ENCODE data around the gene UQCC5. TPM values are rescaled to one million over a fixed set of nuclear protein-coding genes. Genes with fewer than 3 reads are reported as not detected.

The UQCC5 gene
- total RNA-seq, 1 experiment from 2014 or later, result 15.1 TPM

GRCh38 chr3:52507359-52507758, 29.0 kb upstream of the UQCC5 start:
- peak; percentile 22 for DNase-seq
- Mint-ChIP-seq H3K4me1 (ENCODE audit: low read depth, unreplicated experiment) (peaks cover 24% of the 10 kb centered on the region), H3K36me3 (ENCODE audit: insufficient read depth, unreplicated experiment) (peaks cover 6% of the 10 kb centered on the region), H3K27me3 (ENCODE audit: unreplicated experiment) (peaks cover 19% of the 10 kb centered on the region), H3K4me3 (ENCODE audit: low read depth, unreplicated experiment) (no peak overlapping the region), H3K27ac (ENCODE audit: unreplicated experiment) (no peak overlapping the region), H3K9me3 (ENCODE audit: low read depth, unreplicated experiment) (no peaks in the 10 kb centered on the region)
- no peak for TF ChIP-seq CTCF (IDR thresholded peaks at IDR 0.05; ENCODE audit: unreplicated experiment)
- CTCF ChIA-PET, result no interaction called here
- BruUV-seq (replicated peaks), result no TSS peak
- intact Hi-C loops (cut with micrococcal nuclease; ENCODE audit: unreplicated experiment), result no loop called here

- no peak for TF ChIP-seq CTCF (IDR thresholded peaks at IDR 0.05; ENCODE audit: unreplicated experiment)
- peaks cover 32% of the 10 kb centered on the region for H3K27me3 Mint-ChIP-seq (ENCODE audit: unreplicated experiment)
- no peak overlapping the region for H3K27ac Mint-ChIP-seq (ENCODE audit: unreplicated experiment)
- DNase-seq, result peak; percentile 24
- H3K4me3 Mint-ChIP-seq (ENCODE audit: low read depth, unreplicated experiment), result no peak overlapping the region
- intact Hi-C loops (cut with micrococcal nuclease; ENCODE audit: unreplicated experiment), result no loop called here
- H3K9me3 Mint-ChIP-seq (ENCODE audit: low read depth, unreplicated experiment), result no peaks in the 10 kb centered on the region
- BruUV-seq (replicated peaks), result no TSS peak
- CTCF ChIA-PET, result no interaction called here
- H3K4me1 Mint-ChIP-seq (ENCODE audit: low read depth, unreplicated experiment), result peaks cover 24% of the 10 kb centered on the region
- H3K36me3 Mint-ChIP-seq (ENCODE audit: insufficient read depth, unreplicated experiment), result peaks cover 6% of the 10 kb centered on the region
Measured at GRCh38 chr3:52509753-52510328, 26.6 kb upstream of the UQCC5 start.

GRCh38 chr3:52511509-52511908, 24.9 kb upstream of the UQCC5 start:
- intact Hi-C loops (cut with micrococcal nuclease; ENCODE audit: unreplicated experiment), result no loop called here
- peaks cover 6% of the 10 kb centered on the region for H3K36me3 Mint-ChIP-seq (ENCODE audit: insufficient read depth, unreplicated experiment)
- no peak overlapping the region for H3K4me3 Mint-ChIP-seq (ENCODE audit: low read depth, unreplicated experiment)
- H3K4me1 Mint-ChIP-seq (ENCODE audit: low read depth, unreplicated experiment), result peaks cover 24% of the 10 kb centered on the region
- no TSS peak for BruUV-seq (replicated peaks)
- no peak for DNase-seq
- H3K9me3 Mint-ChIP-seq (ENCODE audit: low read depth, unreplicated experiment), result no peaks in the 10 kb centered on the region
- CTCF ChIA-PET, result no interaction called here
- no peak overlapping the region for H3K27ac Mint-ChIP-seq (ENCODE audit: unreplicated experiment)
- no peak for TF ChIP-seq CTCF (IDR thresholded peaks at IDR 0.05; ENCODE audit: unreplicated experiment)
- peaks cover 43% of the 10 kb centered on the region for H3K27me3 Mint-ChIP-seq (ENCODE audit: unreplicated experiment)

- H3K4me3 Mint-ChIP-seq (ENCODE audit: low read depth, unreplicated experiment), result no peak overlapping the region
- intact Hi-C loops (cut with micrococcal nuclease; ENCODE audit: unreplicated experiment), result no loop called here
- H3K27me3 Mint-ChIP-seq (ENCODE audit: unreplicated experiment), result peaks cover 48% of the 10 kb centered on the region
- no peak overlapping the region for H3K27ac Mint-ChIP-seq (ENCODE audit: unreplicated experiment)
- CTCF ChIA-PET, result no interaction called here
- no TSS peak for BruUV-seq (replicated peaks)
- TF ChIP-seq CTCF (IDR thresholded peaks at IDR 0.05; ENCODE audit: unreplicated experiment), result no peak
- no peaks in the 10 kb centered on the region for H3K9me3 Mint-ChIP-seq (ENCODE audit: low read depth, unreplicated experiment)
- DNase-seq, result no peak
- peaks cover 21% of the 10 kb centered on the region for H3K4me1 Mint-ChIP-seq (ENCODE audit: low read depth, unreplicated experiment)
- H3K36me3 Mint-ChIP-seq (ENCODE audit: insufficient read depth, unreplicated experiment), result peaks cover 5% of the 10 kb centered on the region
Measured at GRCh38 chr3:52512105-52512504, 24.3 kb upstream of the UQCC5 start.

Data from Calu3 (cell line).